GM13976 (cell line): ENCODE results near the gene KIAA2012.

Experiments
- DNase-seq: peaks from one replicate; pipeline ENCODE4 v3.0.0; 2012; ENCODE audit warnings: low spot score
- in situ Hi-C: fragments of 300-500 bp; cut with MboI; formaldehyde crosslinking; loops from one replicate; pipeline ENCODE4 v1.12.0; 2022; ENCODE audit warnings: low sequenced_read_pairs, mixed read lengths, inconsistent platforms; ENCODE audit not compliant: unreplicated experiment
- TF ChIP-seq, protein P1 (sequence below): IDR thresholded peaks from 2 replicates; pipeline ENCODE4 v1.5.1; 2012; ENCODE audit warnings: borderline replicate concordance, mild to moderate bottlenecking; ENCODE audit not compliant: insufficient read depth; ENCODE audit errors: extremely low read depth, missing control alignments, control extremely low read depth

The KIAA2012 gene

GRCh38 chr2:202031246-202031951 lies 41.7 kb upstream of the KIAA2012 start:
- in situ Hi-C loops: no loop called here
- TF ChIP-seq, protein P1, sequence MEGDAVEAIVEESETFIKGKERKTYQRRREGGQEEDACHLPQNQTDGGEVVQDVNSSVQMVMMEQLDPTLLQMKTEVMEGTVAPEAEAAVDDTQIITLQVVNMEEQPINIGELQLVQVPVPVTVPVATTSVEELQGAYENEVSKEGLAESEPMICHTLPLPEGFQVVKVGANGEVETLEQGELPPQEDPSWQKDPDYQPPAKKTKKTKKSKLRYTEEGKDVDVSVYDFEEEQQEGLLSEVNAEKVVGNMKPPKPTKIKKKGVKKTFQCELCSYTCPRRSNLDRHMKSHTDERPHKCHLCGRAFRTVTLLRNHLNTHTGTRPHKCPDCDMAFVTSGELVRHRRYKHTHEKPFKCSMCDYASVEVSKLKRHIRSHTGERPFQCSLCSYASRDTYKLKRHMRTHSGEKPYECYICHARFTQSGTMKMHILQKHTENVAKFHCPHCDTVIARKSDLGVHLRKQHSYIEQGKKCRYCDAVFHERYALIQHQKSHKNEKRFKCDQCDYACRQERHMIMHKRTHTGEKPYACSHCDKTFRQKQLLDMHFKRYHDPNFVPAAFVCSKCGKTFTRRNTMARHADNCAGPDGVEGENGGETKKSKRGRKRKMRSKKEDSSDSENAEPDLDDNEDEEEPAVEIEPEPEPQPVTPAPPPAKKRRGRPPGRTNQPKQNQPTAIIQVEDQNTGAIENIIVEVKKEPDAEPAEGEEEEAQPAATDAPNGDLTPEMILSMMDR: no peak
- DNase-seq: no peak

DNA sequence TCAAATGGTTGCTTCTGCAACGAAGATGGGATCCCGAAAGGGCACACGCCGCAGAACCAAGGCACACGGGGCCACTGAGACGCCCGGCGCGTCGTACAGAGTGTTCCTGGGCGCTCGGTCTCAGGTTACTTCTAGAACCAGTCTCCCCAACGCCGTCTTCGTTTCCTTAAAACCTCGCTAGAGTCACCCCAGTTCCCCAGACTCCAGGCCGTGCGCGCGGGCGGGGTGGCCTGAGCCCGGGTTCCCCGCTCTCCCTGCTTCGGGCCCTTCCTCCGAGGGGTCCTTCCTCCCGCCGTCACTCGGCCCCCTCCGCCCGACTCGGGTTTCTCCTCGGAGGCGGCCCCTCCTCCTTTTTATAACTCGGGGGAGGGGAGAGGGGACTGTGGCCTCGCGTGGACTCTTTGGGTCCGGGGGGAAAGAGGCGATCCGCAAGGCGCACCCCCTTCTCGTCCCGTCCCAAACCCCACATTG lies 40.2 kb upstream of the KIAA2012 start:
- in situ Hi-C loops: no loop called here
- DNase-seq: peak; percentile 64
- TF ChIP-seq, protein P1: no peak

DNA sequence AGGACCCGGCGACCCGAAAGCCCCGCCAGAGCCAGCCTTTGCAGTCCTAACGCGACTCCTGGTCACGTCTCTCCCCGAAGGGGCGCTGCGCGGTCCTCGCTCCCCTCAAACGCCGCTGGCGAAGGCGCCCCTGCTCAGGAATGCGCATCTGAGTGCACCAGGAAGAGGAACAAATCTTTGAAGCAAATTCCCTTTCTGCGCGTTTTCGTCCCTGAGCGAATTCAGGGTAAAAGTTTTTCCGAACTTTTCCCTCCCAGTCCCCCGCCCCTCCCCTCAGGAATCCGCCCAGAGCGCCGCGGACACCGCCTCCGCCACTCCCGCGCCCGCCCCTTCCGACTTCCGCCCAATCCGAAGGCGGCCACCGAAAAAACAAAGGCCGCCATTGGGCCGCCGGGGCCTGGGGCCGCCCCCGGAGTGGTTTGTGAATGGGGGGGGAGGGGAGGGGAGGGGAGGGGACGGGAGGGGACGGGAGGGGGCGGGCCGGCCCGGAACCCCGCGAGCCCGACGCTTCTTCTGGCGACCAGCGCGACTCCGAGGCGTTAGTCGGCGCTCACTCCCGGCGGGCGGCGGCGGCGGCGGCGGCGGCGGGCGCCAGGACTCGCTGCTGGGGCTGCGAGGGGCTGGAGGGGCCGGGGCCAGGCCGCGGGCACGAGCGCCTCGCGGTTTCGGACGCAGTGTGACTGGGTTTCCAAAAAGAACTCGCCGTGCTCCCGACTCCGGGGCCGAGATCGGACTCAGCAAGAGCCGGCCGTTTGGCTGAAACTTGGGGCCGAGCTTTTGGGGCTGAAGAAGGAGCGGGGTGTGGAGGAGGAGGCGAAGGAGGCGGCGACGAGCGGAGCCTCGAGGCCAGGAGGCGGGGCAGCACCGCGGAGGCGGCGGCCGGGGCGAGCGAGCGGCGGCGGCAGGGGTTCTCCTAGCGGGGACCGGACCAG lies 39.5 kb upstream of the KIAA2012 start, which contains the start of gene FZD7:
TSS of gene FZD7 (plus strand) at position 539 of the 932 bp plus-strand sequence. CDS start 793 bp downstream, outside the sequence.
- in situ Hi-C loops: no loop called here
- TF ChIP-seq, protein P1: no peak
- peak; percentile 94 for DNase-seq

DNA sequence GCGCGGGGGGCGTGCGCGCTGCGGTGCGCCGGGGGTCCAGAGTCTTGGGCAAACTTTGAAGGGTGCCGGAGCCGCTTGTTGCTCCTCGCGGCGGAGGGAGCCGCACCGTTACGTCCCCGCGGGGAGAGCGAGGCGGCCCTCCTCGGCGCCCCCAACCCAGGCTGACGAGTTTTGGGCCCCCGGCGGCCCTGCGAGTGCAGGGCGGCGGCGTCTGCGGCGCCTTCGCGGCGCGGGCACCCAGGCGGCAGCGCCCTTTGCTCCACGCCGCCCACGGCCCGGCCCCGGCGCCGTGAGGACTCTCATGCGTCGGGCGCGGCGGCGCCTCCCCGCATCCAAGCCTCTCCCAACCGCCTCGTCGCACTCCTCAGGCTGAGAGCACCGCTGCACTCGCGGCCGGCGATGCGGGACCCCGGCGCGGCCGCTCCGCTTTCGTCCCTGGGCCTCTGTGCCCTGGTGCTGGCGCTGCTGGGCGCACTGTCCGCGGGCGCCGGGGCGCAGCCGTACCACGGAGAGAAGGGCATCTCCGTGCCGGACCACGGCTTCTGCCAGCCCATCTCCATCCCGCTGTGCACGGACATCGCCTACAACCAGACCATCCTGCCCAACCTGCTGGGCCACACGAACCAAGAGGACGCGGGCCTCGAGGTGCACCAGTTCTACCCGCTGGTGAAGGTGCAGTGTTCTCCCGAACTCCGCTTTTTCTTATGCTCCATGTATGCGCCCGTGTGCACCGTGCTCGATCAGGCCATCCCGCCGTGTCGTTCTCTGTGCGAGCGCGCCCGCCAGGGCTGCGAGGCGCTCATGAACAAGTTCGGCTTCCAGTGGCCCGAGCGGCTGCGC lies 38.6 kb upstream of the KIAA2012 start:
- in situ Hi-C loops: no loop called here
- peak; percentile 49 for DNase-seq
- TF ChIP-seq, protein P1: no peak

GRCh38 chr2:202035089-202035940 lies 37.7 kb upstream of the KIAA2012 start:
- peak; percentile 36 for DNase-seq
- in situ Hi-C loops: no loop called here
- TF ChIP-seq, protein P1: peak; percentile 12
